IMR-90 (cell line): ENCODE data around the gene VWA8. TPM values are rescaled to one million over a fixed set of nuclear protein-coding genes. Genes with fewer than 3 reads are reported as not detected.

Experiments
- ATAC-seq: fragments of 200-7000 bp; cut with Tn5 transposase; 2 replicates; pipeline ENCODE4 v1.9.1; 2020; ENCODE audit warnings: low read depth, mild to moderate bottlenecking, moderate library complexity
- BruUV-seq: library from RNA; stranded (reverse); fragments of 400-500 nt; replicated peaks from 2 replicates; lab custom pipeline; 2021; lab: Mats Ljungman, UMichigan
- CTCF ChIA-PET: fragments of 300-600 bp; formaldehyde crosslinking; extraction: SDS; loops from one replicate; lab custom pipeline; 2021; ENCODE audit warnings: antibody characterized with exemption; lab: Yijun Ruan, JAX
- POLR2A ChIA-PET: fragments of 300-600 bp; sonication (Branson Sonifier 250); formaldehyde crosslinking; loops from one replicate; lab custom pipeline; 2022; ENCODE audit warnings: antibody characterized with exemption; ENCODE audit not compliant: unreplicated experiment; lab: Charles Lee
- DNase-seq: peaks from one replicate; pipeline ENCODE4 v3.0.0; 2013
- H2AFZ ChIP-seq: replicated peaks from 2 replicates; pipeline ENCODE3; 2013; ENCODE audit warnings: low read length, mild to moderate bottlenecking; ENCODE audit not compliant: poor library complexity
- H2AK5ac ChIP-seq: 2 replicates; pipeline ENCODE4 v1.6.1; 2013; ENCODE audit warnings: low read depth, low read length, inconsistent platforms
- H2AK9ac ChIP-seq: replicated peaks from 2 replicates; pipeline ENCODE3; 2013; ENCODE audit warnings: mild to moderate bottlenecking, low read depth, low read length, moderate library complexity; ENCODE audit not compliant: poor library complexity
- H2BK120ac ChIP-seq: 2 replicates; pipeline ENCODE4 v1.6.1; 2013; ENCODE audit warnings: low read depth, low read length, inconsistent platforms
- H2BK15ac ChIP-seq: 3 replicates; pipeline ENCODE4 v1.6.1; 2013; ENCODE audit warnings: low read depth, low read length, inconsistent platforms
- H2BK20ac ChIP-seq: 2 replicates; pipeline ENCODE4 v1.6.1; 2013; ENCODE audit warnings: low read depth, mild to moderate bottlenecking, inconsistent platforms, low read length, moderate library complexity
- H2BK5ac ChIP-seq: 2 replicates; pipeline ENCODE4 v1.6.1; 2013; ENCODE audit warnings: mild to moderate bottlenecking, low read depth, low read length, inconsistent platforms; ENCODE audit not compliant: poor library complexity, severe bottlenecking
- H3K14ac ChIP-seq: replicated peaks from 2 replicates; pipeline ENCODE4 v1.6.1; 2013; ENCODE audit warnings: low read depth, low read length, inconsistent platforms
- H3K18ac ChIP-seq: 2 replicates; pipeline ENCODE4 v1.6.1; 2013; ENCODE audit warnings: low read depth, low read length, control low read depth
- H3K23ac ChIP-seq: 2 replicates; pipeline ENCODE4 v1.6.1; 2013; ENCODE audit warnings: low read depth, low read length, inconsistent platforms
- H3K27ac ChIP-seq: 2 replicates; pipeline ENCODE4 v1.5.1; 2013; ENCODE audit warnings: mild to moderate bottlenecking, control low read depth, low read length; ENCODE audit not compliant: insufficient read depth
- H3K27me3 ChIP-seq: 2 replicates; pipeline ENCODE4 v1.6.1; 2013; ENCODE audit warnings: low read length; ENCODE audit not compliant: control insufficient read depth, insufficient read depth
- H3K36me3 ChIP-seq: 2 replicates; pipeline ENCODE4 v1.6.1; 2013; ENCODE audit warnings: low read length, mixed read lengths; ENCODE audit not compliant: control insufficient read depth, insufficient read depth
- H3K4ac ChIP-seq: 2 replicates; pipeline ENCODE4 v1.6.1; 2013; ENCODE audit warnings: low read depth, low read length, inconsistent platforms
- H3K4me1 ChIP-seq: 2 replicates; pipeline ENCODE4 v1.6.1; 2013; ENCODE audit warnings: low read length, mixed read lengths; ENCODE audit not compliant: control insufficient read depth, insufficient read depth
- H3K4me2 ChIP-seq: 2 replicates; pipeline ENCODE4 v1.6.1; 2013; ENCODE audit warnings: low read depth, mild to moderate bottlenecking, control low read depth, low read length, moderate library complexity
- H3K4me3 ChIP-seq: 2 replicates; pipeline ENCODE4 v1.5.1; 2013; ENCODE audit warnings: low read depth, mild to moderate bottlenecking, control low read depth, low read length, moderate library complexity; ENCODE audit not compliant: insufficient read depth
- H3K56ac ChIP-seq: 2 replicates; pipeline ENCODE4 v1.6.1; 2013; ENCODE audit warnings: low read length, inconsistent platforms; ENCODE audit not compliant: insufficient read depth; ENCODE audit errors: extremely low read depth
- H3K79me1 ChIP-seq, 2 experiments: 2 replicates each; pipeline ENCODE4 v1.6.1; 2013; ENCODE audit warnings: low read length in 2 of 2, inconsistent platforms in 1 of 2, low read depth in 1 of 2
- H3K9ac ChIP-seq: 2 replicates; pipeline ENCODE4 v1.6.1; 2013; ENCODE audit warnings: low read depth, low read length, control low read depth
- H3K9me1 ChIP-seq: 2 replicates; pipeline ENCODE4 v1.6.1; 2013; ENCODE audit warnings: low read length, inconsistent platforms; ENCODE audit not compliant: insufficient read depth
- H3K9me3 ChIP-seq: 2 replicates; pipeline ENCODE4 v1.6.1; 2013; ENCODE audit warnings: low read length; ENCODE audit not compliant: control insufficient read depth, insufficient read depth
- H4K20me1 ChIP-seq: 2 replicates; pipeline ENCODE4 v1.6.1; 2013; ENCODE audit warnings: low read length, inconsistent platforms; ENCODE audit not compliant: insufficient read depth
- H4K5ac ChIP-seq: 2 replicates; pipeline ENCODE4 v1.6.1; 2013; ENCODE audit warnings: mild to moderate bottlenecking, low read depth, low read length, control low read depth
- H4K8ac ChIP-seq, 2 experiments: 2 replicates each; pipeline ENCODE4 v1.6.1; 2013; ENCODE audit warnings: low read depth in 2 of 2, low read length in 2 of 2, control low read depth in 1 of 2, inconsistent platforms in 1 of 2
- H4K91ac ChIP-seq: 2 replicates; pipeline ENCODE4 v1.6.1; 2013; ENCODE audit warnings: low read depth, low read length, inconsistent platforms; ENCODE audit not compliant: insufficient read depth
- BHLHE40 ChIP-seq: fragments of 150-350 bp; IDR thresholded peaks from 2 replicates; pipeline ENCODE4 v1.6.1; 2016; ENCODE audit warnings: mild to moderate bottlenecking, low read depth, low read length
- CEBPB ChIP-seq: IDR thresholded peaks from 2 replicates; pipeline ENCODE4 v1.6.1; 2012; ENCODE audit warnings: low read depth, low read length, improper control_type of control experiment
- CHD1 ChIP-seq: IDR thresholded peaks from 2 replicates; pipeline ENCODE4 v1.6.1; 2012; ENCODE audit warnings: low read depth, low read length, improper control_type of control experiment
- ELK1 ChIP-seq: fragments of 150-350 bp; IDR thresholded peaks from 2 replicates; pipeline ENCODE4 v1.6.1; 2016; ENCODE audit warnings: low read depth, mild to moderate bottlenecking, low read length, moderate library complexity, borderline replicate concordance
- FOS ChIP-seq: fragments of 150-350 bp; IDR thresholded peaks from 2 replicates; pipeline ENCODE4 v1.6.1; 2016; ENCODE audit warnings: low read depth, low read length
- MAFK ChIP-seq: IDR thresholded peaks from 2 replicates; pipeline ENCODE4 v1.6.1; 2012; ENCODE audit warnings: low read depth, low read length, improper control_type of control experiment
- MAZ ChIP-seq: IDR thresholded peaks from 2 replicates; pipeline ENCODE4 v1.6.1; 2012; ENCODE audit warnings: low read depth, mild to moderate bottlenecking, low read length, improper control_type of control experiment, moderate library complexity, borderline replicate concordance
- RCOR1 ChIP-seq: IDR thresholded peaks from 2 replicates; pipeline ENCODE4 v1.6.1; 2012; ENCODE audit warnings: mild to moderate bottlenecking, low read length, improper control_type of control experiment; ENCODE audit not compliant: insufficient replicate concordance
- RFX5 ChIP-seq: IDR thresholded peaks from 2 replicates; pipeline ENCODE4 v1.8.0; 2012; ENCODE audit warnings: low read depth, mild to moderate bottlenecking, low read length, moderate library complexity
- WGBS, 2 experiments: methylation state at CpG; one replicate each; pipeline versions ENCODE4 v1.1.5 to v1.1.7; 2013; ENCODE audit warnings: missing lambda C conversion rate in 2 of 2; ENCODE audit not compliant: insufficient read length in 1 of 2; ENCODE audit errors: extremely low coverage in 2 of 2; 5-methylcytosine and 5-hydroxymethylcytosine counted together
- dilution Hi-C: fragments of 300-500 bp; cut with HindIII; formaldehyde crosslinking; loops from one replicate; pipeline ENCODE4 v1.14.3; 2018; ENCODE audit warnings: low sequenced_read_pairs; ENCODE audit not compliant: unreplicated experiment
- in situ Hi-C: fragments of 300-500 bp; cut with MboI; formaldehyde crosslinking; loops from 3 replicates; pipeline ENCODE4 v1.14.3; 2019; ENCODE audit warnings: low sequenced_read_pairs, inconsistent platforms, mixed read lengths
- intact Hi-C: fragments of 100-400 bp; cut with micrococcal nuclease; formaldehyde crosslinking; loops from 2 replicates; pipeline ENCODE4 v1.10.0; 2022
- polyA plus RNA-seq, 3 experiments: library from polyadenylated mRNA; depleted of rRNA; stranded (reverse); fragments of >200 nt; gene quantifications; 2 replicates each; pipeline ENCODE4 v1.2.3, GENCODE V29; 2012; ENCODE audit warnings: low replicate concordance in 1 of 3
- total RNA-seq: library from RNA; depleted of rRNA; stranded (reverse); fragments of >200 nt; gene quantifications from 2 replicates; pipeline ENCODE4 v1.2.3, GENCODE V29; 2012
- TF ChIP-seq, protein P1 (sequence below): conservative IDR thresholded peaks from 2 replicates; pipeline ENCODE4 v1.5.1; 2012; ENCODE audit warnings: mild to moderate bottlenecking, low read depth, low read length, improper control_type of control experiment
- TF ChIP-seq, protein P2 (sequence below): fragments of 150-350 bp; IDR thresholded peaks from 2 replicates; pipeline ENCODE4 v1.6.1; 2017; ENCODE audit warnings: mild to moderate bottlenecking, antibody characterized with exemption, low read length, low read depth

The VWA8 gene
- total and polyA plus RNA-seq, 2 of the 4 experiments (the other 2 are of a cell fraction) = 5.9 to 18.3 TPM

GRCh38 chr13:41997396-41997795 is 36.5 kb upstream of the VWA8 start:
- POLR2A ChIA-PET = no interaction called here
- no peak overlapping the region for H3K9ac ChIP-seq
- intact Hi-C loops = no loop called here

More at GRCh38 chr13:41997396-41997795, 36.5 kb upstream of the VWA8 start:
- Histone ChIP-seq H4K91ac (no peak overlapping the region), H2BK5ac (no peak overlapping the region), H4K8ac (no peak overlapping the region), H3K4me2 (no peak overlapping the region), H3K27me3 (no peaks in the 10 kb centered on the region), H2AK9ac (no peak overlapping the region), H3K36me3 (no peaks in the 10 kb centered on the region), H2BK120ac (no peak overlapping the region), H3K18ac (no peak overlapping the region), H3K4me3 (no peak overlapping the region), H3K23ac (no peak overlapping the region), H3K9me1 (no peaks in the 10 kb centered on the region), H3K14ac (no peak overlapping the region), H4K20me1 (no peaks in the 10 kb centered on the region), H2AK5ac (no peak overlapping the region), H2AFZ (no peak overlapping the region), H4K5ac (no peak overlapping the region), H2BK20ac (no peak overlapping the region), H2BK15ac (no peak overlapping the region), H3K4me1 (peaks cover 7% of the 10 kb centered on the region; the same call in 1 of the 2 replicates), H3K27ac (no peak overlapping the region), H3K79me1 (no peaks in the 10 kb centered on the region), H3K4ac (no peak overlapping the region), H3K9me3 (no peaks in the 10 kb centered on the region), H3K56ac (no peak overlapping the region)
- in situ Hi-C loops (no loop called here), dilution Hi-C loops (no loop called here)
- ATAC-seq = no peak
- WGBS, 2 experiments = no CpG with 5 or more reads among the region's 1 CpG
- DNase-seq = no peak
- TF ChIP-seq, protein P1, sequence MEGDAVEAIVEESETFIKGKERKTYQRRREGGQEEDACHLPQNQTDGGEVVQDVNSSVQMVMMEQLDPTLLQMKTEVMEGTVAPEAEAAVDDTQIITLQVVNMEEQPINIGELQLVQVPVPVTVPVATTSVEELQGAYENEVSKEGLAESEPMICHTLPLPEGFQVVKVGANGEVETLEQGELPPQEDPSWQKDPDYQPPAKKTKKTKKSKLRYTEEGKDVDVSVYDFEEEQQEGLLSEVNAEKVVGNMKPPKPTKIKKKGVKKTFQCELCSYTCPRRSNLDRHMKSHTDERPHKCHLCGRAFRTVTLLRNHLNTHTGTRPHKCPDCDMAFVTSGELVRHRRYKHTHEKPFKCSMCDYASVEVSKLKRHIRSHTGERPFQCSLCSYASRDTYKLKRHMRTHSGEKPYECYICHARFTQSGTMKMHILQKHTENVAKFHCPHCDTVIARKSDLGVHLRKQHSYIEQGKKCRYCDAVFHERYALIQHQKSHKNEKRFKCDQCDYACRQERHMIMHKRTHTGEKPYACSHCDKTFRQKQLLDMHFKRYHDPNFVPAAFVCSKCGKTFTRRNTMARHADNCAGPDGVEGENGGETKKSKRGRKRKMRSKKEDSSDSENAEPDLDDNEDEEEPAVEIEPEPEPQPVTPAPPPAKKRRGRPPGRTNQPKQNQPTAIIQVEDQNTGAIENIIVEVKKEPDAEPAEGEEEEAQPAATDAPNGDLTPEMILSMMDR = no peak
- TF ChIP-seq MAZ (no peak), BHLHE40 (no peak), RFX5 (no peak), ELK1 (no peak), MAFK (no peak), CHD1 (no peak), RCOR1 (no peak), FOS (no peak), CEBPB (no peak)
- TF ChIP-seq, protein P2, sequence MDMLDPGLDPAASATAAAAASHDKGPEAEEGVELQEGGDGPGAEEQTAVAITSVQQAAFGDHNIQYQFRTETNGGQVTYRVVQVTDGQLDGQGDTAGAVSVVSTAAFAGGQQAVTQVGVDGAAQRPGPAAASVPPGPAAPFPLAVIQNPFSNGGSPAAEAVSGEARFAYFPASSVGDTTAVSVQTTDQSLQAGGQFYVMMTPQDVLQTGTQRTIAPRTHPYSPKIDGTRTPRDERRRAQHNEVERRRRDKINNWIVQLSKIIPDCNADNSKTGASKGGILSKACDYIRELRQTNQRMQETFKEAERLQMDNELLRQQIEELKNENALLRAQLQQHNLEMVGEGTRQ = no peak
- BruUV-seq = no TSS peak
- CTCF ChIA-PET = no interaction called here
